A673 (cell line): ENCODE measurements around the gene PDE8A.

Experiments used
- EZH2 ChIP-seq: fragments of 200-600 bp; sonication (generic); IDR thresholded peaks from 2 replicates; pipeline ENCODE4 v1.6.1; 2017; ENCODE audit warnings: borderline replicate concordance, low read depth, mild to moderate bottlenecking, mixed read lengths, antibody characterized with exemption, low read length; ENCODE audit not compliant: poor library complexity, severe bottlenecking
- TF ChIP-seq, protein P1 (sequence below): fragments of 300-800, 200-600 bp; sonication (generic); conservative IDR thresholded peaks from 2 replicates; pipeline ENCODE4 v1.5.1; 2017; ENCODE audit warnings: low read depth, mild to moderate bottlenecking, antibody characterized with exemption, low read length, moderate library complexity, mixed read lengths

DNA sequence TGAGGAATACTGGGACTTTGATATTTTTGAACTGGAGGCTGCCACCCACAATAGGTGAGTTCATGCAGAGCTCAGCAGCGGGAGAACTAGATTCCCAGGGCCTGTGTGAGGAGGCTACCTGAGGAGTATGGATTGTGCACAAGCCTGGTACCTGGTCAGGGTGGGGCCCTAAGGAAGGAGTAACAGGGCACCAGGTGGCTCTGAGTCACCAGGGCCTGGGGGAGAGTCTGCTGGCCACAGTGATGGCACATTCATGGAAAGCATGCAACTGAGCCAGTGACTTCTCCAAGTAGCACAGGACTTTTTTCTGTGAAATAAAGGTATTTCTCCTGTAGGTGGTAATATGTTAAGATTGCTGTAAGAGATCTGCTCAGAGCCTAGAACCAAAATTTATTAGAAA is 134.4 kb downstream of the PDE8A start:
- TF ChIP-seq, protein P1, sequence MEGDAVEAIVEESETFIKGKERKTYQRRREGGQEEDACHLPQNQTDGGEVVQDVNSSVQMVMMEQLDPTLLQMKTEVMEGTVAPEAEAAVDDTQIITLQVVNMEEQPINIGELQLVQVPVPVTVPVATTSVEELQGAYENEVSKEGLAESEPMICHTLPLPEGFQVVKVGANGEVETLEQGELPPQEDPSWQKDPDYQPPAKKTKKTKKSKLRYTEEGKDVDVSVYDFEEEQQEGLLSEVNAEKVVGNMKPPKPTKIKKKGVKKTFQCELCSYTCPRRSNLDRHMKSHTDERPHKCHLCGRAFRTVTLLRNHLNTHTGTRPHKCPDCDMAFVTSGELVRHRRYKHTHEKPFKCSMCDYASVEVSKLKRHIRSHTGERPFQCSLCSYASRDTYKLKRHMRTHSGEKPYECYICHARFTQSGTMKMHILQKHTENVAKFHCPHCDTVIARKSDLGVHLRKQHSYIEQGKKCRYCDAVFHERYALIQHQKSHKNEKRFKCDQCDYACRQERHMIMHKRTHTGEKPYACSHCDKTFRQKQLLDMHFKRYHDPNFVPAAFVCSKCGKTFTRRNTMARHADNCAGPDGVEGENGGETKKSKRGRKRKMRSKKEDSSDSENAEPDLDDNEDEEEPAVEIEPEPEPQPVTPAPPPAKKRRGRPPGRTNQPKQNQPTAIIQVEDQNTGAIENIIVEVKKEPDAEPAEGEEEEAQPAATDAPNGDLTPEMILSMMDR, result no peak
- TF ChIP-seq EZH2, result no peak
